ENCODE results near the gene DELE1.
"Not testable (repeated sequence)": the region's sequence is repeated elsewhere in the genome, so short reads cannot be mapped to it uniquely, and the experiment has no call there.

Gene DELE1

DNA sequence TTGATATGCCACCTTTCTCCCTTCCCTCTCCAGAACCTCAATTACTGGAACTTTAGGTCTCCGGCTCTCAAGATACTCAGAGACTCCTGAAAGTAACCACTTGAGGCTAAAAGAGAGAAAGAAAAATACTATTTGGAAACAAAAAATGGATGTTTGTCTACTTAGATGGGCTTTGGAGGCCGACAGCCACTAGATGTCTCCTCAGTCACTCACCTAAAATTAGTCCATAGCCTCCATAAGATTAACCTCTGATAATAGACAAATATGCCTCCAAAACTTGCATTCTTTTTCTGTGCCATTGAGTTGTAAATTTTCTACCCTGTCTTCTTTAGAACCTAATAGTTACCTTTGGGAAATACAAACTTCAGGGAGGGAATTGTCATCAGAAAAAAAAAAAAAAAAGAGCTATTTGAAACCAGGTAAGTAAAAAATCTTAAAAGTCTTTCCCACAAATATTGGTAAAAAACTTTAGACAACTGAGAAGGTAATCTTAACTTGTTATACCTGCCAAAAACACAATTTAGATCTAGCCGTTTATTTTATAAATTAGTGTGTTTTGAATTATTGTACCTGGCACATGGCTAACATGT, 34.3 kb upstream of the DELE1 start:
- DNase-seq, result peak in 2 of 3 donors; percentile 41 to 43
- no peak overlapping the region for H3K4me3 ChIP-seq (ENCODE audit: control insufficient read depth in 1 of 7, extremely low read depth in 1 of 7, insufficient read depth in 4 of 7, low read depth in 2 of 7, low read length in 6 of 7)
- H3K27me3 ChIP-seq (replicated peaks in 2 of 5; ENCODE audit: control insufficient read depth in 4 of 5, insufficient read depth in 5 of 5, low read length in 4 of 5), result peaks cover 7 to 22% (median 11%) of the 10 kb centered on the region in 5 experiments
- H3K36me3 ChIP-seq (ENCODE audit: control insufficient read depth in 4 of 4, insufficient read depth in 4 of 4, low read length in 3 of 4), result no peaks in the 10 kb centered on the region
- CTCF ChIA-PET, result interaction anchor here (0.6 to 4.4 kb wide), 12 partner anchors 9 to 227 kb away, joined by 3 to 25 read pairs (median 3); partner anchors contain the start of gene PCDH1
- POLR2A ChIA-PET, result no interaction called here
- no peaks in the 10 kb centered on the region for H3K9me3 ChIP-seq (ENCODE audit: control extremely low read depth in 1 of 5, control insufficient read depth in 4 of 5, insufficient read depth in 2 of 5, low read depth in 1 of 5, low read length in 4 of 5)
- H3K27ac ChIP-seq (ENCODE audit: insufficient read depth in 1 of 2, low read depth in 1 of 2, low read length in 2 of 2, poor library complexity in 1 of 2, severe bottlenecking in 2 of 2), result no peak overlapping the region
- no CpG with 5 or more reads among the region's 3 CpGs for WGBS (ENCODE audit: insufficient coverage)
- H3K4me1 ChIP-seq (ENCODE audit: control extremely low read depth in 1 of 4, control insufficient read depth in 4 of 4, insufficient read depth in 4 of 4, low read length in 3 of 4), result no peaks in the 10 kb centered on the region

DNA sequence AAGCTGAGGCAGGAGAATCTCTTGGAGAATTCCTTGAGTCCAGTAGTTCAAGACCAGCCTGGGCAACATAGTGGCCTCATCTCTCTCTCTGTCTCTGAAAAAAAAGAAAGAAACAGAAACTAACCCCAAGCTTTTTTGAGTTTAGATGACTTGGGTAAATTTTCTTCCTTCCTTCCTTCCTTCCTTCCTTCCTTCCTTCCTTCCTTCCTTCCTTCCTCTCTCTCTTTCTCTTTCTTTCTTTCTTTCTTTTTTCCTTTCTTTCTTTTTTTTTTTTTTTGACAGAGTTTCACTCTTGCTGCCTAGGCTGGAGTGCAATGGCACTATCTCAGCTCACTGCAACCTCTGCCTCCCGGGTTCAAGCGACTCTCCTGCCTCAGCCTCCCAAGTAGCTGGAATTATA, 33.2 kb upstream of the DELE1 start:
- H3K4me1 ChIP-seq (ENCODE audit: control extremely low read depth in 1 of 4, control insufficient read depth in 4 of 4, insufficient read depth in 4 of 4, low read length in 3 of 4); H3K9me3 ChIP-seq (ENCODE audit: control extremely low read depth in 1 of 5, control insufficient read depth in 4 of 5, insufficient read depth in 2 of 5, low read depth in 1 of 5, low read length in 4 of 5); H3K27ac ChIP-seq (ENCODE audit: insufficient read depth in 1 of 2, low read depth in 1 of 2, low read length in 2 of 2, poor library complexity in 1 of 2, severe bottlenecking in 2 of 2); H3K4me3 ChIP-seq (ENCODE audit: control insufficient read depth in 1 of 7, extremely low read depth in 1 of 7, insufficient read depth in 4 of 7, low read depth in 2 of 7, low read length in 6 of 7); H3K36me3 ChIP-seq (ENCODE audit: control insufficient read depth in 4 of 4, insufficient read depth in 4 of 4, low read length in 3 of 4); POLR2A ChIA-PET; DNase-seq: not testable (repeated sequence)
- no CpG with 5 or more reads among the region's 2 CpGs for WGBS (ENCODE audit: insufficient coverage)
- H3K27me3 ChIP-seq (replicated peaks in 2 of 5; ENCODE audit: control insufficient read depth in 4 of 5, insufficient read depth in 5 of 5, low read length in 4 of 5), result peaks cover 0 to 12% (median 5%) of the 10 kb centered on the region in 5 experiments
- CTCF ChIA-PET, result interaction anchor here (0.8 to 4.4 kb wide), 12 partner anchors 10 to 198 kb away, joined by 3 to 25 read pairs (median 4); partner anchors contain the start of gene PCDH1

DNA sequence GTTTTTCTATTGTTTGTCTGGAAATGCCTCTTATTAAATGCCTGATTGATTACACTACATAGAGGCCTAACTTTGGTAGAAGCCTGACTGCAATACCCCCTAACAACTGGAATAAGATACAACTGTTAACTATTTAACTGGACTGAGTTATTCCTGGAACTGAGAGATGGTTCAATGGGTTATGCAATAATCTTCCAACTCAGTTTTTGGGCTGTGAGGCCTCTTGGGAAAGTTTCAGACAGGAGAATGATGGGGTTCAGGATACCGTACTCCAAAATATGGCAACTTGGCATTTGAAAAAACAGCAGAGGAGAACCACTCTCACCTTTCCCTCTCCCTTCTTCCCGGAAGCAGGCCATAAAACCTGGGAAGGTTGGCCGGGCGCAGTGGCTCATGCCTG, 26.2 kb upstream of the DELE1 start:
- DNase-seq, result no peak
- Histone ChIP-seq H3K4me1 (ENCODE audit: control extremely low read depth in 1 of 4, control insufficient read depth in 4 of 4, insufficient read depth in 4 of 4, low read length in 3 of 4) (no peaks in the 10 kb centered on the region), H3K27me3 (replicated peaks in 2 of 5; ENCODE audit: control insufficient read depth in 4 of 5, insufficient read depth in 5 of 5, low read length in 4 of 5) (peaks cover 0 to 3% (median 0%) of the 10 kb centered on the region in 5 experiments), H3K36me3 (ENCODE audit: control insufficient read depth in 4 of 4, insufficient read depth in 4 of 4, low read length in 3 of 4) (no peaks in the 10 kb centered on the region), H3K4me3 (ENCODE audit: control insufficient read depth in 1 of 7, extremely low read depth in 1 of 7, insufficient read depth in 4 of 7, low read depth in 2 of 7, low read length in 6 of 7) (no peak overlapping the region), H3K27ac (ENCODE audit: insufficient read depth in 1 of 2, low read depth in 1 of 2, low read length in 2 of 2, poor library complexity in 1 of 2, severe bottlenecking in 2 of 2) (no peak overlapping the region), H3K9me3 (ENCODE audit: control extremely low read depth in 1 of 5, control insufficient read depth in 4 of 5, insufficient read depth in 2 of 5, low read depth in 1 of 5, low read length in 4 of 5) (no peaks in the 10 kb centered on the region)
- ChIA-PET POLR2A (no interaction called here), CTCF (no interaction called here)
- 100% methylated on average over 1 of the region's 4 CpGs for WGBS (ENCODE audit: insufficient coverage)

DNA sequence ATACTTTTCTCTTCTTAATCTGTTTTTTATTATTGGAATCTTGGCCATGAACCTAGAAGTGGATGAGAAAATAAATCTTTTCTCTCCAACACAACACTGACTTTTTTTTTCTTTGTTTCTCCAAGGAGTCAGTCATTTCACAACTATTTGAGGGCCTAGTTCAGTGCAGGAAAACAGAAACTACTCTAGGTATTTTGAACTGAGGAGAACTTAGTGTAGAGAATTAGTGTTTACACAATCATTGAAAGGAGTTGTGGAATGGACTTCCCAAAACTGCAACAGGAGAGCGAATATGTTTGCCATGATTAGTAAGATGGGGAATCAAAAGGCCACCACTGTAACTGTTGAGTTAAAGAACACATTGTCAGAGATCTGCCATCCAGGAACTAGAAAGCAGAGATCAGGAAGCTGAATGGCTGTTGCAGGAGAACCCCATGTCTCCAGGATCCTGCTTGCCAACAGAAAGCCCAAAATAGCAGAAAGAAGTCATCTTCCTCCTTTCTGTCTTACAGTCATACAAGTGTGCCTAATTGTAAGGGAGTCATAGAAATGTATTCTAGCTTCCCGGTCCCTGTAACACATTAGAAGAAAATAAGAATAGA, 25.1 kb upstream of the DELE1 start:
- ChIA-PET CTCF (interaction anchor here (1.2 kb wide), 1 partner anchor 62 kb away, joined by 4 read pairs; no protein-coding TSS in a partner anchor), POLR2A (no interaction called here)
- no peak overlapping the region for H3K27ac ChIP-seq (ENCODE audit: insufficient read depth in 1 of 2, low read depth in 1 of 2, low read length in 2 of 2, poor library complexity in 1 of 2, severe bottlenecking in 2 of 2)
- 100% methylated on average over 1 of the region's 2 CpGs for WGBS (ENCODE audit: insufficient coverage)
- DNase-seq, result no peak
- peaks cover 0 to 11% (median 0%) of the 10 kb centered on the region in 4 experiments for H3K4me1 ChIP-seq (ENCODE audit: control extremely low read depth in 1 of 4, control insufficient read depth in 4 of 4, insufficient read depth in 4 of 4, low read length in 3 of 4)
- H3K4me3 ChIP-seq (ENCODE audit: control insufficient read depth in 1 of 7, extremely low read depth in 1 of 7, insufficient read depth in 4 of 7, low read depth in 2 of 7, low read length in 6 of 7), result no peak overlapping the region
- no peaks in the 10 kb centered on the region for H3K9me3 ChIP-seq (ENCODE audit: control extremely low read depth in 1 of 5, control insufficient read depth in 4 of 5, insufficient read depth in 2 of 5, low read depth in 1 of 5, low read length in 4 of 5)
- no peaks in the 10 kb centered on the region for H3K36me3 ChIP-seq (ENCODE audit: control insufficient read depth in 4 of 4, insufficient read depth in 4 of 4, low read length in 3 of 4)
- H3K27me3 ChIP-seq (replicated peaks in 2 of 5; ENCODE audit: control insufficient read depth in 4 of 5, insufficient read depth in 5 of 5, low read length in 4 of 5), result peaks cover 0 to 3% (median 0%) of the 10 kb centered on the region in 5 experiments

DNA sequence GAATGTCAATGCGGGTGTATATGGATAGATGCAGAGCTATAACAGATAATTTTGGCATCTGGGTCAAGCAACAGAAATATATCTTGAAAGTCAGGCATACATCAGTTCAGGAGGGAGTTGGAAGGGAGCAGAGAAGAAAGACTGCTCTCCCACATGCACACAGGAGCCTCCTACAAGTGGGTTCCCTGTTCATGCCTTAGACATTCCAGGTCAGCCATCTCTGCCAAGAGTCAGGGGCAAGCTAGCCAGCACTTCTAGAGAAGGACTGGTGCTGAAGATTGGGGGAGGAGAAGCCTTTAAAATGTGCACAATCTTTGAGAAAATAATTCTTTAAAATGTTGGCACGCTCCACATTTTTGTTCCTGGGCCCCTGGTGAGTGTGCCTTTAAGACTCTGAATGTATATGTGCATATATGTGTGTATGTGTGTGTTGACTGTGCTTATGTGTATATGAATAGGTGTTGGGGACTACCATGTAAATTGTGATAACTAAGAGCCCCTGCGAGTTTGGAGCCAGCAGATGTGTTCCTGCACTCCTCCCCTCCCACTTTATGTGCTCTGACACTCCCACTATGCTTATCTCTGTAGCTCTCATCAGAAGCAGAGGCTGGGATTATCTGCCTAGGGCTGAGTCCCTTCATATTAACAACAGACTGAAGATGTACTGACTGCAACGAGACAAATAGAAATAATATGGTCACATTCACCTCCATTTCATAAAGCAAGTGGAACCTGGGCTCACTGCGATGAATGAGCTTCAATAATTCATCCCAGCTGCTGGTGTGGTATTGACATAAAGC, 21.5 kb upstream of the DELE1 start:
- peaks cover 0 to 17% (median 0%) of the 10 kb centered on the region in 4 experiments for H3K4me1 ChIP-seq (ENCODE audit: control extremely low read depth in 1 of 4, control insufficient read depth in 4 of 4, insufficient read depth in 4 of 4, low read length in 3 of 4)
- no peaks in the 10 kb centered on the region for H3K9me3 ChIP-seq (ENCODE audit: control extremely low read depth in 1 of 5, control insufficient read depth in 4 of 5, insufficient read depth in 2 of 5, low read depth in 1 of 5, low read length in 4 of 5)
- no peaks in the 10 kb centered on the region for H3K36me3 ChIP-seq (ENCODE audit: control insufficient read depth in 4 of 4, insufficient read depth in 4 of 4, low read length in 3 of 4)
- H3K4me3 ChIP-seq (ENCODE audit: control insufficient read depth in 1 of 7, extremely low read depth in 1 of 7, insufficient read depth in 4 of 7, low read depth in 2 of 7, low read length in 6 of 7), result no peak overlapping the region
- POLR2A ChIA-PET, result interaction anchor here (0.6 kb wide), 1 partner anchor 8 kb away, joined by 6 read pairs; no protein-coding TSS in a partner anchor
- peaks cover 0 to 3% (median 0%) of the 10 kb centered on the region in 5 experiments for H3K27me3 ChIP-seq (replicated peaks in 2 of 5; ENCODE audit: control insufficient read depth in 4 of 5, insufficient read depth in 5 of 5, low read length in 4 of 5)
- no peak for DNase-seq
- WGBS (ENCODE audit: insufficient coverage), result 96% methylated on average over 3 of the region's 5 CpGs
- CTCF ChIA-PET, result interaction anchor here (0.7 to 2.4 kb wide), 5 partner anchors 11 to 282 kb away, joined by 3 to 11 read pairs (median 3); no protein-coding TSS in a partner anchor
- no peak overlapping the region for H3K27ac ChIP-seq (ENCODE audit: insufficient read depth in 1 of 2, low read depth in 1 of 2, low read length in 2 of 2, poor library complexity in 1 of 2, severe bottlenecking in 2 of 2)

DNA sequence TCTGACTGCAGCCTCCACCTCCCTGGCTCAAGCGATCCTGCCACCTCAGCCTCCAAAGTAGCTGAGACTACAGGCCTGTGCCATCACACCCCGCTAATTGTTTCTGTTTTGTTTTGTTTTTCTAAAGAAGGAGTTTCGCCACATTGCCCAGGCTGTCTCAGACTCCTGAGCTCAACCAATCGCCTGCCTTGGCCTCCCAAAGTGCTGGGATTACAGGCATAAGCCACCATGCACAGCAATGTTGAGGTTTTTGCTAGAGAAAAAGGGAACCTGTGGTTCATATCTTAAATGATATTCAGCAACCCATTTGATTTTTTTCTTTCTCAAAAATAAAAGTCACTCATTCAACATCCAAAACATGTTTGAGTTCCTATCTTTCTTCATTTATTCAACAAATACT, 20.4 kb upstream of the DELE1 start:
- Histone ChIP-seq H3K9me3 (ENCODE audit: control extremely low read depth in 1 of 5, control insufficient read depth in 4 of 5, insufficient read depth in 2 of 5, low read depth in 1 of 5, low read length in 4 of 5) (no peaks in the 10 kb centered on the region), H3K4me1 (ENCODE audit: control extremely low read depth in 1 of 4, control insufficient read depth in 4 of 4, insufficient read depth in 4 of 4, low read length in 3 of 4) (peaks cover 0 to 17% (median 0%) of the 10 kb centered on the region in 4 experiments), H3K36me3 (ENCODE audit: control insufficient read depth in 4 of 4, insufficient read depth in 4 of 4, low read length in 3 of 4) (no peaks in the 10 kb centered on the region), H3K4me3 (ENCODE audit: control insufficient read depth in 1 of 7, extremely low read depth in 1 of 7, insufficient read depth in 4 of 7, low read depth in 2 of 7, low read length in 6 of 7) (no peak overlapping the region), H3K27ac (ENCODE audit: insufficient read depth in 1 of 2, low read depth in 1 of 2, low read length in 2 of 2, poor library complexity in 1 of 2, severe bottlenecking in 2 of 2) (no peak overlapping the region), H3K27me3 (replicated peaks in 2 of 5; ENCODE audit: control insufficient read depth in 4 of 5, insufficient read depth in 5 of 5, low read length in 4 of 5) (peaks cover 0 to 3% (median 0%) of the 10 kb centered on the region in 5 experiments)
- peak in 2 of 3 donors; percentile 73 to 76 for DNase-seq
- POLR2A ChIA-PET, result no interaction called here
- CTCF ChIA-PET, result interaction anchor here (1.0 to 2.4 kb wide), 5 partner anchors 13 to 210 kb away, joined by 3 to 11 read pairs (median 3); no protein-coding TSS in a partner anchor
- 75% methylated on average over 2 of the region's 4 CpGs for WGBS (ENCODE audit: insufficient coverage)

Data from common myeloid progenitor, CD34-positive (primary cell).